GM19043 (cell line): Measurements from ENCODE around the gene KLHL2.
A peak's percentile ranks its signal among the peaks of the same experiment; 100 is the strongest.
"Not testable (repeated sequence)": the region's sequence is repeated elsewhere in the genome, so short reads cannot be mapped to it uniquely, and the experiment has no call there.

Source experiments
- ATAC-seq: cut with Tn5 transposase; IDR thresholded peaks from one replicate; pipeline ENCODE4 v1.9.1; 2021; ENCODE audit warnings: low read depth; ENCODE audit not compliant: unreplicated experiment

The KLHL2 gene

DNA sequence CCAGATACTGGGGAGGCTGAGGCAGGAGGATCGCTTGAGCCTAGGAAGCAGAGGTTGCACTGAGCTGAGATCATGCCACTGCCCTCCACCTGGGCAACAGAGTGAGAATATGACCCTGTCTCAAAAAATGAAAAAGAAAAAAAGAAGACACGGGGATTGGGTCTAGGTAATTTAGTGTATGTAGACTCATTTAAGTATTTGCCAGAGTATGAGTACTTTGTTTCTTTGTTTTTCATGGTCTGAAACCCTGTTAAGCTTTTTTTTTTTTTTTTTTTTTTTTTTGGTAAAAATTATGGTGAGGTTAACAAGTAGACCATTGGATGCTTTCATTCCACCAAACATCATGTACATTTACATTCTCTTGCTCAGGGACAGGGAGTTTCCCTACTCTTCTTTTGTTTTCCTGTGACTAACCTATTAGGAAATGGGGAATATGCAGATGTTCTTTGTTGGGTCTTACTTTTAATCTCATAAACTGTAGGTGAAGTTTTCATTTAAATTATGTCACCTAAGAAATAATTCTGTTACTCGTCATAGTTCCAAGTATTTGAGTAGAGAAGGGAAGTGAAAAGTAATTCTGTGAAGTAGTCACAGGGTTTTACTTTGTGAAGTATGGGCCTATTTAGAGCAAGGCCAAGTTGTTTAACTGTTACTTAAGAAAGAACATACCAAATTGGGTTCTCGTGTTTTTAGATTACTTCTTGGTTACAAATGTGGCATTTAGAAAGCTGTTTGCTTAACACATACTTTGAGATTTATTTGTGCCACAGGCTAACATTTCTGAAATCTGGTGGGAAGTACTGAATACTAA, 25.5 kb downstream of the KLHL2 start:
- ATAC-seq = not testable (repeated sequence)

DNA sequence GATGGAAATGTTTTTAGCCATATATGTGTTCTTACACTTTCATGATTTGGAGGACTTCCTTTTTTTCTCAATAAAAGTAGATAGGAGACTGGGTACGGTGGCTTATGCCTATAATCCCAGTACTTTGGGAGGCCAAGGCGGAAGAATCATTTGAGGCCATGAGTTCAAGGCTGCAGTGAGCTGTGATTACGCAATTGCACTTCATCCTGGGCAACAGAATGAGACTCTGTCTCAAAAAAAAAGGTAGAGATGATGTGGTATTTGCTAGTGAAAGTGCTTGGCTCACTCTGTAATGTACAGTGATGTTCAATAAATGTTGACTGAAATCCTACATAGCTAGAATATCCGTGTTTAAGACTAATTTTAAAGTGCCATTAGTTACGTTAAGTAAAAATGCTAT, 27.4 kb downstream of the KLHL2 start:
- ATAC-seq = no peak

DNA sequence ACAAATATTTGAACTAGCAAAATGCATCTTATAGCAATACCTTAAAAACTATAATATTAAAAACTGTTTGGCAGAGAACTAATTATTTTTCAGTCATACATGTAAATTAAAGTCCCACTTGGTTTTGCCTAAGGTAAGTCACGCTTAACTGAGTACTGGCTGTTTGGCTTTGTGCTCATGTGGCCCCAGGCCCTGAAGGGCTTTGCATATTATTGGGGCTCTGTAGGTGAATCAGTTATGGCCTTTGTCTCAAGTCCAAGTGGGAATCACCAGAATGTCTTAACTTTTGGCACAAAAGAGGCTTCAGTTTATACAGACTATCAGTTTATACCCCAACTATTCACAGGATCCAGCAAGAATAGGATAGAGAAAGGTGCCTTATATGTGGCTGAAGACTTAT, 29.5 kb downstream of the KLHL2 start:
- ATAC-seq = not testable (repeated sequence)

DNA sequence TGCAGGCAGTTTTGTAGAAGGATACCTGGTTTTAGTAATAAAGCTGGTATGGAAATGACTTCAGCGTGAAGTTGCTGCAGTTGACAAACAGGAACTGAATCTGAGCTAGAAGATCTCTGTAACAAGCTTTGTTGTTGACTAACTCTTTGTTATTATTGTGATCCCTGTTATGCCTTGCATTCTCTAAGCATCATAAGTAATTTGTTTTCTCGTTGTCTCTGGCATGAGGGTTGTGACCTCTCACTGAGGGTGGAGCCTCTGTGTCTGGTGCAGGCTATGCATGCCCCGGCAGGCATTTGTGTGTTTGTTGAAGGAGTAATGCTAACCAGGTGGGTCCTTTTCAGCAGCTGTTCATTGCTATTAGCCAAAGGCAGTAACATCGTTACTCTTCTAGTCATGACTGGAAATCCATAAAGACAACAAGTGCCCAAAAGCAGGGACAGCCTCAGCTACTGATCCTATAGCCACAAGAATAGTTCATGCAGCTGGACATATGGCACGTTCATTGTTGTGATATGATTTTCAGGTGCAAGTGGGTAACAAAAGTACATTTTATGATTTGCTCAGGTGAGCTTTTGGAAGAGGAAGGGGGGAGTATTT, 30.8 kb downstream of the KLHL2 start:
- ATAC-seq = peak; percentile 76

DNA sequence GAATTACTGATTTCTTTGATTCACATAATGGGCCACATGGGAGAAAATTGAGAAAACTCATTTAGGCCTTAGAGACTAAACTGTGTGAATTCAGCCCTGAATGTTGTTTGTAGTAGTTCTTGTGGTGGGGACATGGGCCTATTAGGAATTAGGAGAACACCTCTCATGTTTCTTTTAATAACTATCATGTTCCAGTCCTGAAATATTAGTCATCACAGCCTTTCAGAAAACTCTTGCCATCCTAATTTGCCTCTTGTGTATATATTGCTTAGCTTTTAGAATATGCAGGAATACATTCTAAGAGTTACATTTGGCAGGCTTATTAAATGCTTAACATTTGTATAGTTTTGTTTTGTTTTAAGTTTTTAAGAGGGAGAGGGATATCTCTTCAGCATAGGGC, 33.4 kb downstream of the KLHL2 start:
- ATAC-seq = not testable (repeated sequence)

DNA sequence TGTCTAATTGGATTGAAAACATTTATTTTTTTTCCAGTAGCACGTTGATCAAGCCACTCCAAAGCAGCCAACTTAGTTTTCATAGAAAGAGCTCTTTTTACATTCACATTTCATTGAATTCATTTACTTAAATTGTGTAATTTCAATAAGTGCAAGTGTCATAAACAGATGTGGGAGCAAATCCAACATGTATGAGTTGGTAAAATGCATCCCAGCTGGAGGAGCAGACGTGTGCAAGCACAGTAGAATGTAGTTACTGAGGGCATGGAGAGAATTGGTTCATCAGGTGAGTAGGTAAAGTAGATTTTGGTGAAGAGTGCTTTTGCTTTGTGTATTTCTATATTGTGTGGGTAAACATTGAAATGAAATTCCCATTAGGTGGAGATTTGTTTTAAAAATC, 36.8 kb downstream of the KLHL2 start:
- ATAC-seq = not testable (repeated sequence)

DNA sequence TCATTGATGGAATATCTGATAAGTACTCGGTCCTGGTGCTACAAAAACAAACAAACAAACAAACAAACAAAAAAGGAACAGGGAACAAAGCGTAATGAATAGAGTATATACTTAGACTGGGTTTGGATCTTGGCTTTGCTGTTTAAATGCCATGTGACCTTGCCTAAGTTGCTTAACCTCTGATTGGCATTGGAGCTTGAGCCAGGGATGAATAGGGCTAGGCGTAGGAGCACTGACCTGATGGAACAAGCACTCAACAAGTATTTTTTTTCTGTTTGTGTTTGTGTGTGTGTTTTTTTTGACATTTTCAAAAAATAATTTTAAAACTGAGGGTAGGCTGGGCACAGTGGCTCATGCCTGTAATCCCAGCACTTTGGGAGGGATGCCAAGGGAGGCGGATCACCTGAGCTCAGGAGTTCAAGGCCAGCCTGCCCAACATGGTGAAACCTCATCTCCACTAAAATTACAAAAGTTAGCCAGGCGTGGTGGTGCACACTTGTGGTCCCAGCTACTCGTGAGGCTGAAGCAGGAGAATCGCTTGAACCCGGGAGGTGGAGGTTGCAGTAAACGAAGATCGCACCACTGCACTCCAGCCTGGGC, 37.3 kb downstream of the KLHL2 start:
- ATAC-seq = not testable (repeated sequence)

DNA sequence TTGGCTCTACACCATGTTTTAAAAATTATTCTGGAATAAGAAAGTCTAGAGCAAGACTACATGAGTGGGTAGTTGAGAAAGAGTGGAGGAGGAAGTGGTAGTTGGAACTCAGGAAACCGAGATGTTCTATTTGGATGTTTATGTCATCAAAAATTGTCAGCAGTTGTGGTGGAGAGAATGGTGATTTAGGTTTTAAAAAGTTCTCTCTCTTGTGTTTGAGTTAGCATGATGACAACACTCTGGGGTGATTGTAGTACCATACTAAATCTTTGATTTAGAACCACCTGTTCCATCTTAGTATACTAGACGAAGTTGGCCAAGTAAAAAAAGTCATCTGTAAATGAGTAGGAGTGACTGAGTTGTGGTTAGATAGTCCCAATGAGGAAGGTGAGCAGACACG, 40.7 kb downstream of the KLHL2 start:
- no peak for ATAC-seq

DNA sequence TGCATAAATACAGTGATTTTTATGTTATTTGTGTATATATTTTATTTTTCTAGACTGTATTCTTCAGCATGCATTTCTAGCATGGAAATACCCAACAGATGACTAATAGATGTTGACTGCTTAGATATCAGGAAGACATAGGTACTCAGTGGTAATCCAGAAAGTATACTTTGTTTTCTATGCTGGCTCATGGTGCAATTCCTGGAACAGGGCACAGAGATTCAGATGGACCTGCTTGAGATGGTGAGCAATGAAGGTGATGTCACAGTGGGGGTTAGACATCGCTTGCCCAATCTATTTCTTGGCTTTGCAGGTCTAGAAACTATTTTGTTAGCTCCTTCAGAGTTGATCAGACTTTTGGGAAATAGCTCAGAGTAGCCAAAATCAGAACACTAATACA, 41.5 kb downstream of the KLHL2 start:
- ATAC-seq = not testable (repeated sequence)

DNA sequence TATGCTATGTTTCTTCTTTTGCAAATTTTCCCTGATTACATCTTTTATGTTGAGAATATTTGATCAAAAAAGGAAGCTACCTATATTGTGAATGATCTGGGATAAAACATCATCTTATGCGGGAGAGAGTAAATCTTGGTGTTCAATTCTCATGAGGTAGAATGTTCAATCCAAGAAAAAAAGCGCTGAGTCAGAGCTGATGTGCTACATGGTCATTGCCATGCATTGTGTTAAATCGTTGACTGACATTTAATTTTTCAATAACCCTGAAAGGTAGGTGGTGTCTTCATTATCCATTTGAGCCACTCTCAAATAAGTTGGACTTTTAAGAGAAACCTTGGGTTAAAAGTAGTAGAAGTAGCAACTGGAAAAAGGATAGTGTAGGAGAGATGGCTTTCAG, 47.4 kb downstream of the KLHL2 start:
- not testable (repeated sequence) for ATAC-seq

DNA sequence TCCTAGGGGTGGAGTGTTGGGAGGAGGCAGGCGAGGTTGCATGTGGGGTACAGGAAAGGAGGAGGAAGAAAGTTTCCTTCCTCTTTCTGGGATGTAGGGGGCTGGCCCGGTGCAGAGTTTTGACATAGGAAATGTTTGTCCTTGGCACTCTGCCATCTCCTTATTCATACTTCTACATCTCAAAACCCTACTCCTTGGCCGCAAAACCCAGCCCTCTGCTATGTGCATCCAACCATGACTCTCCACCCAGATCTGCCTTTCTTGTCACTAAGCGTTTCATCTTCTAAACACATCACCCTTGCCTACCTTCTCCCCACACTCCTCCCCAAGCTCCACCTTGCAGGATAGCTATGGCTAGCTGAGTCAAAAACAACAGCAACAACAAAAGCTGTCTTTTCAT, 48.1 kb downstream of the KLHL2 start:
- ATAC-seq = peak; percentile 94

DNA sequence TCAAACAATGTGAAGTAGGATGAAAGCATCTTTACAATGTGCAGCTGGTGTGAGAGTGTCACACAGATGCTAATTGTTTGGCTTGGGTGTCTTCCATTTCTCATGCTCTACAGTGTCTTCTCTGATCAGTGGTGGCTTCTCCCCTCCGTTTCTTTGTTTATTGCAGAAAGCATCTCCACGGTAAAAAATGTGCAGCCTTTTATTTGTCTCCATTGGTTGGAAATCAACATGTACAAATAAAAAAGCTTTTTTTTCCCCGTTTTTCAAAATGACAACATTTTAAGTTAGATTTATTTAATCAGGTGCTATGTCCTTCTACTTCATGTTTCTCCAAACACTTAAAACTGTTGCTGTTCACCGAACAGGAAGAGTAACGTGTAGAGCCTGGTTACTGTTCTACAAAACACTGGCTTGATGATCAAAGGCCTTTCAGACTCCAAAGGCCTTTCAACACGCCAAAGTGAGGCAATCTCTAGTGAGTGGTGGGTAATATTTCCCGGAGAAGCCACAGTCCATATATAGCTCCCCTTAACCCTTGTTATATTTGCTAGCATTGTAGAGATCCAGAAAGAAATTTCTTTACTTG, 48.8 kb downstream of the KLHL2 start:
- not testable (repeated sequence) for ATAC-seq

DNA sequence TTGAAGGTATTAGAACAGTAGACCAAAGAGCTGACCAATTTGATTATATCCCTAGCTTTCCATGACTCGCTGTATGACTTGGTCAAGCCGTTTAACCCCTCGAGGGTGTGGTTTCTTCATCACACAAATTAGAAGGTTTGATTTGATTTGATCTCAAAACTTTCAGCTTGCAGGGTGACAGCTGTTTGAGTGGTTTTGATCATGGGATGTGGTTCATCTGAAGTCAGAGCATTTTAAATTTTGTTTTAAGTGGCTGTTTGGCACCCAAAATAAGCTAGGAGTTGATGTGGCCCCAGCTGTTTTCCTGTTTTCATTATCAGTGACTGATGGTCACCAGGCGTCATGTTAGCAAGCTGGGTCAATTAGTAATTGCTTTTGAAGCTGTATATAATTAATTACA, 52.4 kb downstream of the KLHL2 start:
- ATAC-seq = not testable (repeated sequence)

DNA sequence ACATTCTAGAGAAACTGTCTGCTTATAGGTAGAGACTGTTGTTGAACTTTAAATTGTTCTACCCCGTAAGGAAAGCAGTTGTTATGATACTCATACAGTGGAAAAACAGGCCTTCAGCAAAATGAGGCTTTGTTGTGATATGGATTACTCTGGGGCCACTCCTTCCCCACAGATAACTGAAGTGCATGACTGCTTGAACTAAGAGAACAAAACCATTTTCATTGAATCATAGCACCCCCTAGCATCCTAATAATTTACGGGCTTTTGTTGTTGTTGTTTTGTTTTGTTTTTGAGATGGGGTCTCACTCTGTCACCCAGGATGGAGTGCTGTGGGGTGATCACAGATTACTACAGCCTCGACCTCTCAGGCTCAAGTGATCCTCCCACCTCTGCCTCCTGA, 54.9 kb downstream of the KLHL2 start:
- not testable (repeated sequence) for ATAC-seq

DNA sequence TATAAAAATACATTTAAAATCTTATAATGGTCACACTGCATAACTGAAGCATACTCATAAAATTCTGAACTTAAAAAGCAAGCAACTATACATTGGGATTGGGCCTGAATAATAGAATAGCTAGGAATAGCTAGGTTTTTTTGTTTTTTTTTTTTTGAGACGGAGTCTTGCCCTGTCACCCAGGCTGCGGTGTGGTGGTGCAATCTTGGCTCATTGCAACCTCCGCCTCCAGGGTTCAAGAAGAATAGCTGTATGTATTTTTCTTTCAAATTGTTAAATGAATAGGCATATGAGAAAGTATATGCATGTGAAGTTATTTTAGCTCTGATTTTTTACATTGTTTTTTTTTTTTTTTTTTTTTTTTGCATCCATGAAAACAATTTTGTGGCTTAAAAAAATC, 56.1 kb downstream of the KLHL2 start:
- ATAC-seq = not testable (repeated sequence)

DNA sequence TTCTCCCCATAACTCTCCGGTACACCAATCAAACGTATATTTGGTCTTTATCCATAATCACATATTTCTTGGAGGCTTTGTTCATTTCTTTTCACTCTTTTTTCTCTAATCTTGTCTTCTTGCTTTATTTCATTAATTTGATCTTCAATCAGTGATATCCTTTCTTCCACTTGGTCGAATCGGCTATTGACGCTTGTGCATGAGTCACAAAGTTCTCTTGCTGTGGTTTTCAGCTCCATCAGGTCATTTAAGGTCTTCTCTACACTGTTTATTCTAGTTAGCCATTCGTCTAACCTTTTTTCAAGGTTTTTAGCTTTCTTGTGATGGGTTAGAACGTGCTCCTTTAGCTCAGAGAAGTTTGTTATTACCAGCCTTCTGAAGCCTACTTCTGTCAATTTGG, 62.6 kb downstream of the KLHL2 start:
- ATAC-seq = not testable (repeated sequence)

DNA sequence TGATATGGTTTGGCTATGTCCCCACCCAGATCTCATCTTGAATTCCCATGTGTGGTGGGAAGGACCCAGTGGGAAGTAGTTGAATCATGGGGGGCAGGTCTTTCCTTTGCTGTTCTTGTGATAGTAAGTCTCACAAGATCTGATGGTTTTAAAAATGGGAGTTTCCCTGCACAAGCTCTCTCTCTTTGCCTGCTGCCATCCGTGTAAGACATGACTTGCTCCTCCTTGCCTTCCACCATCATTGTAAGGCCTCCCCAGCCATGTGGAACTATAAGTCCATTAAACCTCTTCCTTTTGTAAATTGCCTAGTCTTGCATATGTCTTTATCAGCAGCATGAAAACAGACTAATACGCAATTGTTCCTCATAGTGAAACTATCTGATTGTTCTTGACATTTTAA, 66.1 kb downstream of the KLHL2 start:
- ATAC-seq = not testable (repeated sequence)

DNA sequence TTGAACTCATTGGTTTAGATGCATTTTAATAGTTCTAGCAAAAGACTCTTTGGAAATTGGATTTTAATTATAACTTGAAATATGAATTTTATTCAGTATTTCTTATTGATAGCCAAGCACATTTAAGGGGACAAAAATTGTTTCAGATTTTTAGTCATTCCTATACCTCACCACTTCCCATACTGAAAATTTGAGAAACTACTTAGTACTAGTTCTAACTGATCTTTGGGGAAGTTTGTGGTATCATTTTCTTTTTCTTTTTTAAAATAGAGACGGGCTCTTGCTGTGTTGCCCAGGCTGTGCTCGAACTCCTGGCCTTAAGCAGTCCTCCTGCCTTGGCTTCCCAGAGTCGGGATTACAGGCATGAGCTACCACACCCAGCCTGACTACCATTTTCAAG, 68.0 kb downstream of the KLHL2 start:
- ATAC-seq = not testable (repeated sequence)

DNA sequence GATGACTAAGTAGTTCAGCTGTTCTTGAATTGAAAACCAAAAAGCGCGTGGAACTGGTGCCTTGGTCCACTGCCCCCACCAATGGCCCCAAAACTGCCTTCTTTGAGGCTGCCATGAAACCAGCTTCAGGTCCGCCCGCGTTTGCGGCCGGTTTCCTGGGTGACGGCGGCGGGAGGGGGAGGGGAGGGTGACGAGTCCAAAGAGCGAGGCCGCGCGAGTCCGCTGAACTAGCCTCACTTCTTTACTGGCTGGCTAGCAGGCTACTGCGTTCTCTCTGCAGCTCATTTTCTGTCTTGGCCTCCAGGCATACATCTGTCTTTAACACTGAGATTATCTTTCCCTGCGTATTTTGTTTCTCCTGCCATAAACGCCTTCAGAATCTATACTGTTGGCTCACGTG, 72.2 kb downstream of the KLHL2 start:
- not testable (repeated sequence) for ATAC-seq

DNA sequence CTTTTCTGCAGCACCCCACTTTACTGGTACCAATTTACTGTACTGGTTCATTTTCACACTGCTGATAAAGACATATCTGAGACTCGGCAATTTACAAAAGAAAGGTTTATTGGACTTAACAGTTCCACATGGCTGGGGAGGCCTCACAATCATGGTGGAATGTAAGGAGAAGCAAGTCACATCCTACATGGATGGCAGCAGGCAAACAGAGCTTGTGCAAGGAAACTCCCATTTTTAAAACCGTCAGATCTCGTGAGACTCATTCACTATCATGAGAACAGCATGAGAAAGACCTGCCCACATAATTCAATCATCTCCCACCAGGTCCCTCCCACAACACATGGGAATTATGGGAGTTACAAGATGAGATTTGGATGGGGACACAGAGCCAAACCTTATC, 77.3 kb downstream of the KLHL2 start:
- ATAC-seq = not testable (repeated sequence)

DNA sequence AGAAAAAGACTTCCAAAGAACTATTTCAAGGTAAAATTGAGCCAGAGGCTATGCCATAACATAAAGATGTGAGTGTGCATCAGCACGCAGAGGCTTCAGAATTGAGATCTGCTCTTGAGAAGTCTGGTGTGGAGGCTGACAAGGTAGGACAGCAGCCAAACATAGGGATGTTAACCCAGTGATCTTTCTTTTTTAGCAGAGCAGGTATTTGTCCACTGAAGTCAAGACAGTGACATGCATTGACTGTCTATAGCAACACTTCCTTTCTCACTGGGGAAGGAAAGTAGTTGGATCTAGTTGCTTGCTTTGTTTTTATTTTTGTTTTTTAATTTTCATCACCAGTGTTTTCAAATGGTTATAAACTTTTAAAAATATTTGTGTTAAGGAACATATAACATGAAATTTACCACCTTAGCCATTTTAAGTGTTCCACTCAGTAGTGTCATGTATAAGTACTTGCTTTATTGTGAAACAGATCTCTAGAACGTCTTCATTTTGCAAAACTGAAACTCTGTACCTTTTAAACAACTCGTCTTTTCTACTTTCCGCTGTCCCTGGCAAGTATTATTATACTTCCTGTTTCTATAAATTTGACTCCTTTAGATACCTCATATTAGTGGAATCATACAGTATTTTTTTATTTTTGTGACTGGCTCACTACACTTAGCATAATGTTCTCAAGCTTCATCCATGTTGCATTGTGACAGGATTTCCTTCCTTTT, 79.4 kb downstream of the KLHL2 start:
- ATAC-seq = peak; percentile 65
